ENCODE data around the gene NSUN4. TPM values are rescaled to one million over a fixed set of nuclear protein-coding genes. Genes with fewer than 3 reads are reported as not detected.

NSUN4 gene
- total and polyA plus RNA-seq, 9 of the 15 experiments (the other 6 are each of a cell fraction or from before 2014, with no cell fraction given) = 33.4 to 60.2 (median 46.3) TPM

DNA sequence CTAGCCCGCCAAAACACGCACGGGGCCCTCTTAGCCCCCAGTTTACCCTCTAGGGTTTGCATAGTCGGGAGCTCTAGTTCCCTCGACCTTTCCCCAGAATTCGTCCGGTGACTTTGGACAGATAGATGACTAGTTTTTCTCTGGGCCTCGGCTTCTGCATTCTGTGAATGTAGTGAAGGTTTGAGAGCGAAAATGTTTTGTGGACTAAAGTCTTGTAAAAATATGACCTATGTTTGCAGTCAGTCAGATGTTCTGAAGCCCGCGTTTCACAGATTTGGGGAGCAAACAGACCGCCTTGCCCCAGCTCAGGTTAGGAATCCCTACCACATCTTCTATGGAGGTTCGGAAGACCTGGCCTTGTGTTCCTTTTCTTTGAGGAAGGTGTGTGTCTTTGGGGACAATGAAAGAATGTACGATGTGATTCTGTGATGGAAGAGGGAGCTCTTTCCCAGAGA, 36.7 kb upstream of the NSUN4 start (continued):
- TF ChIP-seq PPARD (CRISPR knock-in tag; IDR thresholded peaks at IDR 0.05) = no peak
- TF ChIP-seq ZKSCAN8 (CRISPR knock-in tag; IDR thresholded peaks at IDR 0.05) = no peak
- TF ChIP-seq, protein P1, sequence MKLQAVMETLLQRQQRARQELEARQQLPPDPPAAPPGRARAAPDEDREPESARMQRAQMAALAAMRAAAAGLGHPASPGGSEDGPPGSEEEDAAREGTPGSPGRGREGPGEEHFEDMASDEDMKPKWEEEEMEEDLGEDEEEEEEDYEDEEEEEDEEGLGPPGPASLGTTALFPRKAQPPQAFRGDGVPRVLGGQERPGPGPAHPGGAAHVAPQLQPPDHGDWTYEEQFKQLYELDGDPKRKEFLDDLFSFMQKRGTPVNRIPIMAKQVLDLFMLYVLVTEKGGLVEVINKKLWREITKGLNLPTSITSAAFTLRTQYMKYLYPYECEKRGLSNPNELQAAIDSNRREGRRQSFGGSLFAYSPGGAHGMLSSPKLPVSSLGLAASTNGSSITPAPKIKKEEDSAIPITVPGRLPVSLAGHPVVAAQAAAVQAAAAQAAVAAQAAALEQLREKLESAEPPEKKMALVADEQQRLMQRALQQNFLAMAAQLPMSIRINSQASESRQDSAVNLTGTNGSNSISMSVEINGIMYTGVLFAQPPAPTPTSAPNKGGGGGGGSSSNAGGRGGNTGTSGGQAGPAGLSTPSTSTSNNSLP (IDR thresholded peaks at IDR 0.05; ENCODE audit: borderline replicate concordance, low read depth, low read length) = no peak
- TF ChIP-seq, protein P2, sequence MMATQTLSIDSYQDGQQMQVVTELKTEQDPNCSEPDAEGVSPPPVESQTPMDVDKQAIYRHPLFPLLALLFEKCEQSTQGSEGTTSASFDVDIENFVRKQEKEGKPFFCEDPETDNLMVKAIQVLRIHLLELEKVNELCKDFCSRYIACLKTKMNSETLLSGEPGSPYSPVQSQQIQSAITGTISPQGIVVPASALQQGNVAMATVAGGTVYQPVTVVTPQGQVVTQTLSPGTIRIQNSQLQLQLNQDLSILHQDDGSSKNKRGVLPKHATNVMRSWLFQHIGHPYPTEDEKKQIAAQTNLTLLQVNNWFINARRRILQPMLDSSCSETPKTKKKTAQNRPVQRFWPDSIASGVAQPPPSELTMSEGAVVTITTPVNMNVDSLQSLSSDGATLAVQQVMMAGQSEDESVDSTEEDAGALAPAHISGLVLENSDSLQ (IDR thresholded peaks at IDR 0.05) = no peak
- no peak for TF ChIP-seq CXXC5 (CRISPR knock-in tag; IDR thresholded peaks at IDR 0.05)
- TF ChIP-seq HDAC8 (tag; IDR thresholded peaks at IDR 0.05) = no peak
- no peak for TF ChIP-seq MXI1 (IDR thresholded peaks at IDR 0.05; ENCODE audit: low read depth, low read length)
- TF ChIP-seq MYNN (IDR thresholded peaks at IDR 0.05) = 0 out of 2 replicates have a peak, but pooled peaks have one; percentile 14
- no peak for TF ChIP-seq MYNN (CRISPR knock-in tag; IDR thresholded peaks at IDR 0.05)
- TF ChIP-seq NUFIP1 (IDR thresholded peaks at IDR 0.05; ENCODE audit: partially characterized antibody) = no peak
- TF ChIP-seq CBX3 (IDR thresholded peaks at IDR 0.05; ENCODE audit: borderline replicate concordance in 1 of 2, low read length in 2 of 2) = peak in 1 of 2 experiments; percentile 7; a peak in 1 of 3 replicates
- no peak for TF ChIP-seq FOSL1 (tag; conservative IDR thresholded peaks at IDR 0.05)
- TF ChIP-seq CC2D1A (IDR thresholded peaks at IDR 0.05) = no peak
- TF ChIP-seq, protein P3, sequence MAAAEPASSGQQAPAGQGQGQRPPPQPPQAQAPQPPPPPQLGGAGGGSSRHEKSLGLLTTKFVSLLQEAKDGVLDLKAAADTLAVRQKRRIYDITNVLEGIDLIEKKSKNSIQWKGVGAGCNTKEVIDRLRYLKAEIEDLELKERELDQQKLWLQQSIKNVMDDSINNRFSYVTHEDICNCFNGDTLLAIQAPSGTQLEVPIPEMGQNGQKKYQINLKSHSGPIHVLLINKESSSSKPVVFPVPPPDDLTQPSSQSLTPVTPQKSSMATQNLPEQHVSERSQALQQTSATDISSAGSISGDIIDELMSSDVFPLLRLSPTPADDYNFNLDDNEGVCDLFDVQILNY (CRISPR knock-in tag; IDR thresholded peaks at IDR 0.05) = peak; percentile 79
- TF ChIP-seq SRF (CRISPR knock-in tag; IDR thresholded peaks at IDR 0.05) = no peak
- TF ChIP-seq ELF4 (CRISPR knock-in tag; IDR thresholded peaks at IDR 0.05) = no peak
- no peak for TF ChIP-seq ZNF778 (CRISPR knock-in tag; IDR thresholded peaks at IDR 0.05)
- no peak for TF ChIP-seq MBD2 (IDR thresholded peaks at IDR 0.05; ENCODE audit: borderline replicate concordance, low read depth)
- TF ChIP-seq, protein P4, sequence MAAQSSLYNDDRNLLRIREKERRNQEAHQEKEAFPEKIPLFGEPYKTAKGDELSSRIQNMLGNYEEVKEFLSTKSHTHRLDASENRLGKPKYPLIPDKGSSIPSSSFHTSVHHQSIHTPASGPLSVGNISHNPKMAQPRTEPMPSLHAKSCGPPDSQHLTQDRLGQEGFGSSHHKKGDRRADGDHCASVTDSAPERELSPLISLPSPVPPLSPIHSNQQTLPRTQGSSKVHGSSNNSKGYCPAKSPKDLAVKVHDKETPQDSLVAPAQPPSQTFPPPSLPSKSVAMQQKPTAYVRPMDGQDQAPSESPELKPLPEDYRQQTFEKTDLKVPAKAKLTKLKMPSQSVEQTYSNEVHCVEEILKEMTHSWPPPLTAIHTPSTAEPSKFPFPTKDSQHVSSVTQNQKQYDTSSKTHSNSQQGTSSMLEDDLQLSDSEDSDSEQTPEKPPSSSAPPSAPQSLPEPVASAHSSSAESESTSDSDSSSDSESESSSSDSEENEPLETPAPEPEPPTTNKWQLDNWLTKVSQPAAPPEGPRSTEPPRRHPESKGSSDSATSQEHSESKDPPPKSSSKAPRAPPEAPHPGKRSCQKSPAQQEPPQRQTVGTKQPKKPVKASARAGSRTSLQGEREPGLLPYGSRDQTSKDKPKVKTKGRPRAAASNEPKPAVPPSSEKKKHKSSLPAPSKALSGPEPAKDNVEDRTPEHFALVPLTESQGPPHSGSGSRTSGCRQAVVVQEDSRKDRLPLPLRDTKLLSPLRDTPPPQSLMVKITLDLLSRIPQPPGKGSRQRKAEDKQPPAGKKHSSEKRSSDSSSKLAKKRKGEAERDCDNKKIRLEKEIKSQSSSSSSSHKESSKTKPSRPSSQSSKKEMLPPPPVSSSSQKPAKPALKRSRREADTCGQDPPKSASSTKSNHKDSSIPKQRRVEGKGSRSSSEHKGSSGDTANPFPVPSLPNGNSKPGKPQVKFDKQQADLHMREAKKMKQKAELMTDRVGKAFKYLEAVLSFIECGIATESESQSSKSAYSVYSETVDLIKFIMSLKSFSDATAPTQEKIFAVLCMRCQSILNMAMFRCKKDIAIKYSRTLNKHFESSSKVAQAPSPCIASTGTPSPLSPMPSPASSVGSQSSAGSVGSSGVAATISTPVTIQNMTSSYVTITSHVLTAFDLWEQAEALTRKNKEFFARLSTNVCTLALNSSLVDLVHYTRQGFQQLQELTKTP (IDR thresholded peaks at IDR 0.05; ENCODE audit: low read depth in 1 of 2, partially characterized antibody in 2 of 2) = no peak
- TF ChIP-seq ZNF347 (CRISPR knock-in tag; IDR thresholded peaks at IDR 0.05; ENCODE audit: low read depth) = no peak
- no peak for TF ChIP-seq MAFF (IDR thresholded peaks at IDR 0.05; ENCODE audit: low read length)
- no peak for TF ChIP-seq ADNP (tag; IDR thresholded peaks at IDR 0.05)
- TF ChIP-seq ZNF586 (CRISPR knock-in tag; conservative IDR thresholded peaks at IDR 0.05) = no peak
